IMR-90 (cell line): ENCODE results near the gene ZNF181. TPM values are rescaled to one million over a fixed set of nuclear protein-coding genes. Genes with fewer than 3 reads are reported as not detected.

Experiments used
- ATAC-seq: fragments of 200-7000 bp; cut with Tn5 transposase; 2 replicates; pipeline ENCODE4 v1.9.1; 2020; ENCODE audit warnings: low read depth, mild to moderate bottlenecking, moderate library complexity
- BruUV-seq: library from RNA; stranded (reverse); fragments of 400-500 nt; replicated peaks from 2 replicates; lab custom pipeline; 2021; lab: Mats Ljungman, UMichigan
- CTCF ChIA-PET: fragments of 300-600 bp; formaldehyde crosslinking; extraction: SDS; loops from one replicate; lab custom pipeline; 2021; ENCODE audit warnings: antibody characterized with exemption; lab: Yijun Ruan, JAX
- POLR2A ChIA-PET: fragments of 300-600 bp; sonication (Branson Sonifier 250); formaldehyde crosslinking; loops from one replicate; lab custom pipeline; 2022; ENCODE audit warnings: antibody characterized with exemption; ENCODE audit not compliant: unreplicated experiment; lab: Charles Lee
- DNase-seq: peaks from one replicate; pipeline ENCODE4 v3.0.0; 2013
- H2AFZ ChIP-seq: replicated peaks from 2 replicates; pipeline ENCODE3; 2013; ENCODE audit warnings: low read length, mild to moderate bottlenecking; ENCODE audit not compliant: poor library complexity
- H2AK5ac ChIP-seq: 2 replicates; pipeline ENCODE4 v1.6.1; 2013; ENCODE audit warnings: low read depth, low read length, inconsistent platforms
- H2AK9ac ChIP-seq: replicated peaks from 2 replicates; pipeline ENCODE3; 2013; ENCODE audit warnings: mild to moderate bottlenecking, low read depth, low read length, moderate library complexity; ENCODE audit not compliant: poor library complexity
- H2BK120ac ChIP-seq: 2 replicates; pipeline ENCODE4 v1.6.1; 2013; ENCODE audit warnings: low read depth, low read length, inconsistent platforms
- H2BK15ac ChIP-seq: 3 replicates; pipeline ENCODE4 v1.6.1; 2013; ENCODE audit warnings: low read depth, low read length, inconsistent platforms
- H2BK20ac ChIP-seq: 2 replicates; pipeline ENCODE4 v1.6.1; 2013; ENCODE audit warnings: low read depth, mild to moderate bottlenecking, inconsistent platforms, low read length, moderate library complexity
- H2BK5ac ChIP-seq: 2 replicates; pipeline ENCODE4 v1.6.1; 2013; ENCODE audit warnings: mild to moderate bottlenecking, low read depth, low read length, inconsistent platforms; ENCODE audit not compliant: poor library complexity, severe bottlenecking
- H3K14ac ChIP-seq: replicated peaks from 2 replicates; pipeline ENCODE4 v1.6.1; 2013; ENCODE audit warnings: low read depth, low read length, inconsistent platforms
- H3K18ac ChIP-seq: 2 replicates; pipeline ENCODE4 v1.6.1; 2013; ENCODE audit warnings: low read depth, low read length, control low read depth
- H3K23ac ChIP-seq: 2 replicates; pipeline ENCODE4 v1.6.1; 2013; ENCODE audit warnings: low read depth, low read length, inconsistent platforms
- H3K27ac ChIP-seq: 2 replicates; pipeline ENCODE4 v1.5.1; 2013; ENCODE audit warnings: mild to moderate bottlenecking, control low read depth, low read length; ENCODE audit not compliant: insufficient read depth
- H3K27me3 ChIP-seq: 2 replicates; pipeline ENCODE4 v1.6.1; 2013; ENCODE audit warnings: low read length; ENCODE audit not compliant: control insufficient read depth, insufficient read depth
- H3K36me3 ChIP-seq: 2 replicates; pipeline ENCODE4 v1.6.1; 2013; ENCODE audit warnings: low read length, mixed read lengths; ENCODE audit not compliant: control insufficient read depth, insufficient read depth
- H3K4ac ChIP-seq: 2 replicates; pipeline ENCODE4 v1.6.1; 2013; ENCODE audit warnings: low read depth, low read length, inconsistent platforms
- H3K4me1 ChIP-seq: 2 replicates; pipeline ENCODE4 v1.6.1; 2013; ENCODE audit warnings: low read length, mixed read lengths; ENCODE audit not compliant: control insufficient read depth, insufficient read depth
- H3K4me2 ChIP-seq: 2 replicates; pipeline ENCODE4 v1.6.1; 2013; ENCODE audit warnings: low read depth, mild to moderate bottlenecking, control low read depth, low read length, moderate library complexity
- H3K4me3 ChIP-seq: 2 replicates; pipeline ENCODE4 v1.5.1; 2013; ENCODE audit warnings: low read depth, mild to moderate bottlenecking, control low read depth, low read length, moderate library complexity; ENCODE audit not compliant: insufficient read depth
- H3K56ac ChIP-seq: 2 replicates; pipeline ENCODE4 v1.6.1; 2013; ENCODE audit warnings: low read length, inconsistent platforms; ENCODE audit not compliant: insufficient read depth; ENCODE audit errors: extremely low read depth
- H3K79me1 ChIP-seq, 2 experiments: 2 replicates each; pipeline ENCODE4 v1.6.1; 2013; ENCODE audit warnings: low read length in 2 of 2, inconsistent platforms in 1 of 2, low read depth in 1 of 2
- H3K9ac ChIP-seq: 2 replicates; pipeline ENCODE4 v1.6.1; 2013; ENCODE audit warnings: low read depth, low read length, control low read depth
- H3K9me1 ChIP-seq: 2 replicates; pipeline ENCODE4 v1.6.1; 2013; ENCODE audit warnings: low read length, inconsistent platforms; ENCODE audit not compliant: insufficient read depth
- H3K9me3 ChIP-seq: 2 replicates; pipeline ENCODE4 v1.6.1; 2013; ENCODE audit warnings: low read length; ENCODE audit not compliant: control insufficient read depth, insufficient read depth
- H4K20me1 ChIP-seq: 2 replicates; pipeline ENCODE4 v1.6.1; 2013; ENCODE audit warnings: low read length, inconsistent platforms; ENCODE audit not compliant: insufficient read depth
- H4K5ac ChIP-seq: 2 replicates; pipeline ENCODE4 v1.6.1; 2013; ENCODE audit warnings: mild to moderate bottlenecking, low read depth, low read length, control low read depth
- H4K8ac ChIP-seq, 2 experiments: 2 replicates each; pipeline ENCODE4 v1.6.1; 2013; ENCODE audit warnings: low read depth in 2 of 2, low read length in 2 of 2, control low read depth in 1 of 2, inconsistent platforms in 1 of 2
- H4K91ac ChIP-seq: 2 replicates; pipeline ENCODE4 v1.6.1; 2013; ENCODE audit warnings: low read depth, low read length, inconsistent platforms; ENCODE audit not compliant: insufficient read depth
- BHLHE40 ChIP-seq: fragments of 150-350 bp; IDR thresholded peaks from 2 replicates; pipeline ENCODE4 v1.6.1; 2016; ENCODE audit warnings: mild to moderate bottlenecking, low read depth, low read length
- CEBPB ChIP-seq: IDR thresholded peaks from 2 replicates; pipeline ENCODE4 v1.6.1; 2012; ENCODE audit warnings: low read depth, low read length, improper control_type of control experiment
- CHD1 ChIP-seq: IDR thresholded peaks from 2 replicates; pipeline ENCODE4 v1.6.1; 2012; ENCODE audit warnings: low read depth, low read length, improper control_type of control experiment
- CTCF ChIP-seq: conservative IDR thresholded peaks from 2 replicates; pipeline ENCODE4 v1.5.1; 2012; ENCODE audit warnings: mild to moderate bottlenecking, low read depth, low read length, improper control_type of control experiment
- FOS ChIP-seq: fragments of 150-350 bp; IDR thresholded peaks from 2 replicates; pipeline ENCODE4 v1.6.1; 2016; ENCODE audit warnings: low read depth, low read length
- MAFK ChIP-seq: IDR thresholded peaks from 2 replicates; pipeline ENCODE4 v1.6.1; 2012; ENCODE audit warnings: low read depth, low read length, improper control_type of control experiment
- MAZ ChIP-seq: IDR thresholded peaks from 2 replicates; pipeline ENCODE4 v1.6.1; 2012; ENCODE audit warnings: low read depth, mild to moderate bottlenecking, low read length, improper control_type of control experiment, moderate library complexity, borderline replicate concordance
- MXI1 ChIP-seq: IDR thresholded peaks from 2 replicates; pipeline ENCODE4 v1.6.1; 2012; ENCODE audit warnings: low read depth, mild to moderate bottlenecking, low read length, moderate library complexity, borderline replicate concordance
- NFE2L2 ChIP-seq: fragments of 150-350 bp; IDR thresholded peaks from 2 replicates; pipeline ENCODE4 v1.6.1; 2016; ENCODE audit warnings: low read depth, mild to moderate bottlenecking, low read length
- POLR2A ChIP-seq: IDR thresholded peaks from 2 replicates; pipeline ENCODE4 v1.6.1; 2012; ENCODE audit warnings: mild to moderate bottlenecking, low read depth, low read length
- RAD21 ChIP-seq: IDR thresholded peaks from 2 replicates; pipeline ENCODE4 v1.6.1; 2012; ENCODE audit warnings: low read length, improper control_type of control experiment
- RCOR1 ChIP-seq: IDR thresholded peaks from 2 replicates; pipeline ENCODE4 v1.6.1; 2012; ENCODE audit warnings: mild to moderate bottlenecking, low read length, improper control_type of control experiment; ENCODE audit not compliant: insufficient replicate concordance
- RFX5 ChIP-seq: IDR thresholded peaks from 2 replicates; pipeline ENCODE4 v1.8.0; 2012; ENCODE audit warnings: low read depth, mild to moderate bottlenecking, low read length, moderate library complexity
- SMC3 ChIP-seq: fragments of 150-350 bp; IDR thresholded peaks from 2 replicates; pipeline ENCODE4 v1.6.1; 2016; ENCODE audit warnings: low read depth, mild to moderate bottlenecking, antibody characterized with exemption, low read length, moderate library complexity
- USF2 ChIP-seq: fragments of 150-350 bp; IDR thresholded peaks from 2 replicates; pipeline ENCODE4 v1.6.1; 2017; ENCODE audit warnings: mild to moderate bottlenecking, antibody characterized with exemption, low read length, low read depth
- WGBS, 2 experiments: methylation state at CpG; one replicate each; pipeline versions ENCODE4 v1.1.5 to v1.1.7; 2013; ENCODE audit warnings: missing lambda C conversion rate in 2 of 2; ENCODE audit not compliant: insufficient read length in 1 of 2; ENCODE audit errors: extremely low coverage in 2 of 2; 5-methylcytosine and 5-hydroxymethylcytosine counted together
- dilution Hi-C: fragments of 300-500 bp; cut with HindIII; formaldehyde crosslinking; loops from one replicate; pipeline ENCODE4 v1.14.3; 2018; ENCODE audit warnings: low sequenced_read_pairs; ENCODE audit not compliant: unreplicated experiment
- in situ Hi-C: fragments of 300-500 bp; cut with MboI; formaldehyde crosslinking; loops from 3 replicates; pipeline ENCODE4 v1.14.3; 2019; ENCODE audit warnings: low sequenced_read_pairs, inconsistent platforms, mixed read lengths
- intact Hi-C: fragments of 100-400 bp; cut with micrococcal nuclease; formaldehyde crosslinking; loops from 2 replicates; pipeline ENCODE4 v1.10.0; 2022
- polyA plus RNA-seq, 3 experiments: library from polyadenylated mRNA; depleted of rRNA; stranded (reverse); fragments of >200 nt; gene quantifications; 2 replicates each; pipeline ENCODE4 v1.2.3, GENCODE V29; 2012; ENCODE audit warnings: low replicate concordance in 1 of 3
- total RNA-seq: library from RNA; depleted of rRNA; stranded (reverse); fragments of >200 nt; gene quantifications from 2 replicates; pipeline ENCODE4 v1.2.3, GENCODE V29; 2012
- TF ChIP-seq, protein P1 (sequence below): fragments of 150-350 bp; IDR thresholded peaks from 2 replicates; pipeline ENCODE4 v1.6.1; 2016; ENCODE audit warnings: low read depth, mild to moderate bottlenecking, low read length, moderate library complexity, borderline replicate concordance

ZNF181 gene
- total and polyA plus RNA-seq, 2 of the 4 experiments (the other 2 are of a cell fraction): 3.8 to 7.5 TPM

DNA sequence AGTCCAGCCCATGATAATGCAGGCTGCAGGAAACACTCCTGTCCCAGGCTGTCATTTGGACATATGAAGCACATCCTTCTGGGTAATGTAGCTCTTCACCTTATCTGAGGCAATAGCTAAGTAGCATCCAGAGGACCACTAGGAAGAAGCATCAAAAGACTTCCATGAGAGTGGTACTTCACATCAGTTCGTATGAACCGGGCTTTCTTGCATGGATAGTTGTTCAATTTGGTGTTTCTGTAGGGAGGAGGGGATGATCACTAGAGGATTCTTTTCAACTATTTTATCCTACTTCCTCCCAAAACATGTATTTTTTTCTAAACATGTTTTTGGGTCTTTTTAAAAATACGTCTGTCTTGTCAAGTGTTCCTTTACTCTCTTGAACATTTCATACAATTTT, 43.7 kb upstream of the ZNF181 start:
- Histone ChIP-seq H3K4me1 (no peaks in the 10 kb centered on the region), H2BK120ac (no peak overlapping the region), H3K4me2 (no peak overlapping the region), H3K14ac (no peak overlapping the region), H2AK9ac (no peak overlapping the region), H3K18ac (no peak overlapping the region), H3K56ac (no peak overlapping the region), H3K9me3 (peaks cover 5% of the 10 kb centered on the region), H4K91ac (no peak overlapping the region), H4K8ac (no peak overlapping the region), H4K5ac (no peak overlapping the region), H4K20me1 (no peaks in the 10 kb centered on the region), H3K9ac (no peak overlapping the region), H3K27ac (no peak overlapping the region), H3K79me1 (no peaks in the 10 kb centered on the region), H2BK20ac (no peak overlapping the region), H3K4ac (no peak overlapping the region), H3K9me1 (no peaks in the 10 kb centered on the region), H2AFZ (no peak overlapping the region), H3K27me3 (no peaks in the 10 kb centered on the region), H2BK15ac (no peak overlapping the region), H3K4me3 (no peak overlapping the region), H3K36me3 (no peaks in the 10 kb centered on the region), H3K23ac (no peak overlapping the region), H2AK5ac (no peak overlapping the region), H2BK5ac (no peak overlapping the region)
- no peak for DNase-seq
- in situ Hi-C loops (no loop called here), dilution Hi-C loops (no loop called here), intact Hi-C loops (no loop called here)
- POLR2A ChIA-PET: interaction anchor here (0.6 kb wide), 1 partner anchor 44 kb away, joined by 3 read pairs; no protein-coding TSS in a partner anchor
- no peak for ATAC-seq
- no peak for TF ChIP-seq FOS
- TF ChIP-seq CEBPB: no peak
- TF ChIP-seq CHD1: no peak
- TF ChIP-seq RAD21: no peak
- TF ChIP-seq RCOR1: no peak
- TF ChIP-seq POLR2A: no peak
- TF ChIP-seq, protein P1, sequence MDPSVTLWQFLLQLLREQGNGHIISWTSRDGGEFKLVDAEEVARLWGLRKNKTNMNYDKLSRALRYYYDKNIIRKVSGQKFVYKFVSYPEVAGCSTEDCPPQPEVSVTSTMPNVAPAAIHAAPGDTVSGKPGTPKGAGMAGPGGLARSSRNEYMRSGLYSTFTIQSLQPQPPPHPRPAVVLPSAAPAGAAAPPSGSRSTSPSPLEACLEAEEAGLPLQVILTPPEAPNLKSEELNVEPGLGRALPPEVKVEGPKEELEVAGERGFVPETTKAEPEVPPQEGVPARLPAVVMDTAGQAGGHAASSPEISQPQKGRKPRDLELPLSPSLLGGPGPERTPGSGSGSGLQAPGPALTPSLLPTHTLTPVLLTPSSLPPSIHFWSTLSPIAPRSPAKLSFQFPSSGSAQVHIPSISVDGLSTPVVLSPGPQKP: no peak
- TF ChIP-seq SMC3: no peak
- TF ChIP-seq RFX5: no peak
- TF ChIP-seq USF2: no peak
- no peak for TF ChIP-seq MXI1
- TF ChIP-seq CTCF: no peak
- TF ChIP-seq MAZ: no peak
- no peak for TF ChIP-seq MAFK
- no peak for TF ChIP-seq BHLHE40
- no peak for TF ChIP-seq NFE2L2
- WGBS, 2 experiments: no CpG with 5 or more reads among the region's 3 CpGs
- CTCF ChIA-PET: no interaction called here
- BruUV-seq: no TSS peak
